HUES6 (cell line): ENCODE measurements around the gene STAM2.
"Not testable (repeated sequence)": the region's sequence is repeated elsewhere in the genome, so short reads cannot be mapped to it uniquely, and the experiment has no call there.

Experiments used
- H3K27ac ChIP-seq: 2 replicates; pipeline ENCODE4 v1.7.0; 2013; ENCODE audit warnings: low read depth, mild to moderate bottlenecking, low read length, inconsistent platforms
- H3K27me3 ChIP-seq: 2 replicates; pipeline ENCODE4 v1.6.1; 2013; ENCODE audit warnings: low read length; ENCODE audit not compliant: control insufficient read depth, insufficient read depth
- H3K36me3 ChIP-seq: 2 replicates; pipeline ENCODE4 v1.6.1; 2013; ENCODE audit warnings: low read length; ENCODE audit not compliant: control insufficient read depth, insufficient read depth
- H3K4me1 ChIP-seq: 2 replicates; pipeline ENCODE4 v1.6.1; 2013; ENCODE audit warnings: low read length; ENCODE audit not compliant: control insufficient read depth, insufficient read depth
- H3K4me3 ChIP-seq: 2 replicates; pipeline ENCODE4 v1.5.1; 2013; ENCODE audit warnings: low read depth, low read length
- H3K9ac ChIP-seq: one replicate; pipeline ENCODE4 v1.6.1; 2013; ENCODE audit warnings: mild to moderate bottlenecking, low read length
- H3K9me3 ChIP-seq: 2 replicates; pipeline ENCODE4 v1.6.1; 2013; ENCODE audit warnings: low read depth, low read length; ENCODE audit not compliant: control insufficient read depth, insufficient read depth

The STAM2 gene

GRCh38 chr2:152171718-152172117 lies 3.8 kb downstream of the STAM2 start:
- no peak overlapping the region for H3K9ac ChIP-seq
- no peaks in the 10 kb centered on the region for H3K36me3 ChIP-seq
- H3K27ac ChIP-seq = no peak overlapping the region
- H3K27me3 ChIP-seq = no peaks in the 10 kb centered on the region
- H3K4me1 ChIP-seq = peaks cover 5% of the 10 kb centered on the region; the same call in 1 of the 2 replicates
- no peak overlapping the region for H3K4me3 ChIP-seq
- no peaks in the 10 kb centered on the region for H3K9me3 ChIP-seq

- H3K4me1 ChIP-seq, H3K27ac ChIP-seq: not testable (repeated sequence)
These were observed 6.4 kb downstream of the STAM2 start for GRCh38 chr2:152169158-152169557.

GRCh38 chr2:152167470-152167869 lies 8.1 kb downstream of the STAM2 start:
- H3K27ac ChIP-seq, H3K4me1 ChIP-seq, H3K9ac ChIP-seq, H3K9me3 ChIP-seq, H3K4me3 ChIP-seq, H3K36me3 ChIP-seq, H3K27me3 ChIP-seq: not testable (repeated sequence)

More at GRCh38 chr2:152169158-152169557, 6.4 kb downstream of the STAM2 start:
- not testable (repeated sequence) for H3K4me3 ChIP-seq, H3K9me3 ChIP-seq, H3K36me3 ChIP-seq, H3K27me3 ChIP-seq, H3K9ac ChIP-seq

- H3K9ac ChIP-seq = no peak overlapping the region
- H3K4me3 ChIP-seq = no peak overlapping the region
- H3K27ac ChIP-seq = no peak overlapping the region
- H3K4me1 ChIP-seq = no peaks in the 10 kb centered on the region; the same call in 1 of the 2 replicates
- peaks cover 8% of the 10 kb centered on the region; the same call in 1 of the 2 replicates for H3K9me3 ChIP-seq
- no peaks in the 10 kb centered on the region for H3K27me3 ChIP-seq
- no peaks in the 10 kb centered on the region for H3K36me3 ChIP-seq
These were observed 8.5 kb downstream of the STAM2 start for GRCh38 chr2:152167065-152167464.

- peaks cover 12% of the 10 kb centered on the region; the same call in 1 of the 2 replicates for H3K9me3 ChIP-seq
- H3K9ac ChIP-seq = no peak overlapping the region
- H3K36me3 ChIP-seq = no peaks in the 10 kb centered on the region
- no peaks in the 10 kb centered on the region for H3K27me3 ChIP-seq
- no peaks in the 10 kb centered on the region; the same call in 1 of the 2 replicates for H3K4me1 ChIP-seq
- no peak overlapping the region for H3K4me3 ChIP-seq
- no peak overlapping the region for H3K27ac ChIP-seq
These were observed 8.9 kb downstream of the STAM2 start for GRCh38 chr2:152166633-152167032.

- Histone ChIP-seq H3K27ac (no peak overlapping the region), H3K9me3 (peaks cover 12% of the 10 kb centered on the region; the same call in 1 of the 2 replicates), H3K36me3 (no peaks in the 10 kb centered on the region), H3K4me3 (no peak overlapping the region), H3K9ac (no peak overlapping the region), H3K4me1 (no peaks in the 10 kb centered on the region; the same call in 1 of the 2 replicates), H3K27me3 (no peaks in the 10 kb centered on the region)
These were observed 9.8 kb downstream of the STAM2 start for GRCh38 chr2:152165780-152166179.

GRCh38 chr2:152165306-152165705 lies 10.3 kb downstream of the STAM2 start:
- Histone ChIP-seq H3K27me3 (no peaks in the 10 kb centered on the region), H3K4me1 (no peaks in the 10 kb centered on the region; the same call in 1 of the 2 replicates), H3K9ac (no peak overlapping the region), H3K27ac (no peak overlapping the region), H3K4me3 (no peak overlapping the region), H3K9me3 (peaks cover 12% of the 10 kb centered on the region; the same call in 1 of the 2 replicates), H3K36me3 (no peaks in the 10 kb centered on the region)

GRCh38 chr2:152163669-152164068 lies 11.9 kb downstream of the STAM2 start:
- H3K9me3 ChIP-seq = peaks cover 19% of the 10 kb centered on the region
- H3K27me3 ChIP-seq, H3K4me3 ChIP-seq, H3K36me3 ChIP-seq, H3K9ac ChIP-seq, H3K4me1 ChIP-seq, H3K27ac ChIP-seq: not testable (repeated sequence)

GRCh38 chr2:152162141-152162540 lies 13.4 kb downstream of the STAM2 start:
- peaks cover 30% of the 10 kb centered on the region for H3K9me3 ChIP-seq
- H3K4me3 ChIP-seq = no peak overlapping the region
- H3K36me3 ChIP-seq = no peaks in the 10 kb centered on the region
- H3K9ac ChIP-seq = no peak overlapping the region
- H3K27ac ChIP-seq = no peak overlapping the region
- H3K4me1 ChIP-seq = no peaks in the 10 kb centered on the region; the same call in 1 of the 2 replicates
- H3K27me3 ChIP-seq = no peaks in the 10 kb centered on the region

GRCh38 chr2:152161598-152161997 lies 14.0 kb downstream of the STAM2 start:
- Histone ChIP-seq H3K9me3 (peaks cover 33% of the 10 kb centered on the region), H3K4me3 (no peak overlapping the region), H3K27ac (no peak overlapping the region), H3K27me3 (no peaks in the 10 kb centered on the region), H3K4me1 (no peaks in the 10 kb centered on the region; the same call in 1 of the 2 replicates), H3K36me3 (no peaks in the 10 kb centered on the region), H3K9ac (no peak overlapping the region)

- not testable (repeated sequence) for H3K27ac ChIP-seq, H3K27me3 ChIP-seq, H3K9ac ChIP-seq, H3K36me3 ChIP-seq, H3K4me3 ChIP-seq, H3K4me1 ChIP-seq
- H3K9me3 ChIP-seq = peaks cover 33% of the 10 kb centered on the region
These were observed 15.2 kb downstream of the STAM2 start for GRCh38 chr2:152160378-152160777.

- Histone ChIP-seq H3K27me3 (no peaks in the 10 kb centered on the region), H3K4me1 (no peaks in the 10 kb centered on the region), H3K9me3 (peaks cover 25% of the 10 kb centered on the region), H3K36me3 (no peaks in the 10 kb centered on the region), H3K27ac (no peak overlapping the region), H3K4me3 (no peak overlapping the region), H3K9ac (no peak overlapping the region)
These were observed 18.3 kb downstream of the STAM2 start for GRCh38 chr2:152157253-152157652.
